Measurements from ENCODE around the gene NBPF12. TPM values are rescaled to one million over a fixed set of nuclear protein-coding genes. Genes with fewer than 3 reads are reported as not detected.

Gene NBPF12
- 5.6 to 6.6 TPM (median 6.2 TPM) in 5 replicates for total RNA-seq (2022; extraction: Qiagen RNA extraction)

GRCh38 chr1:146938242-146938902 is at the start of gene NBPF12:
Gene NBPF12, plus strand, starts transcription at chr1:146938324. Its CDS starts 21,820 bp downstream, at chr1:146960144.

Other genes starting within 250 kb of the NBPF12 start
- gene PRKAB2, start 234.1 kb downstream of the NBPF12 start, total RNA-seq (2022; extraction: Qiagen RNA extraction): 9.1 to 12.6 TPM (median 10.4 TPM) in 5 replicates